Liver (tissue), 9 donors: ENCODE measurements around the gene MTARC2. TPM values are rescaled to one million over a fixed set of nuclear protein-coding genes. Genes with fewer than 3 reads are reported as not detected.
A peak's percentile ranks its signal among the peaks of the same experiment; 100 is the strongest.

Experiments
- DNase-seq: peaks from one replicate; pipeline ENCODE4 v3.0.0-alpha.2; 2017; ENCODE audit warnings: low spot score
- H3K27ac ChIP-seq, 2 donors: one replicate each; pipeline ENCODE4 v1.7.0; 2013; ENCODE audit warnings: inconsistent platforms in 2 of 2, low read length in 2 of 2, control low read depth in 1 of 2, low read depth in 1 of 2, mild to moderate bottlenecking in 1 of 2
- H3K27me3 ChIP-seq, 4 donors: one replicate each; pipeline versions ENCODE4 v1.6.1 to v1.7.0; 2013; ENCODE audit warnings: low read length in 3 of 4, inconsistent platforms in 1 of 4, mild to moderate bottlenecking in 1 of 4, moderate library complexity in 1 of 4; ENCODE audit not compliant: control insufficient read depth in 4 of 4, insufficient read depth in 4 of 4
- H3K36me3 ChIP-seq, 4 donors: one replicate each; pipeline versions ENCODE4 v1.6.1 to v1.7.0; 2013; ENCODE audit warnings: low read length in 3 of 4, mild to moderate bottlenecking in 3 of 4, low read depth in 1 of 4, moderate library complexity in 1 of 4; ENCODE audit not compliant: control insufficient read depth in 4 of 4, insufficient read depth in 3 of 4
- H3K4me1 ChIP-seq, 4 donors: one replicate each; pipeline versions ENCODE4 v1.6.1 to v1.7.0; 2013; ENCODE audit warnings: low read length in 3 of 4, mild to moderate bottlenecking in 3 of 4, moderate library complexity in 1 of 4; ENCODE audit not compliant: control insufficient read depth in 4 of 4, insufficient read depth in 4 of 4
- H3K4me3 ChIP-seq, 3 donors: one replicate each; pipeline versions ENCODE4 v1.6.1 to v1.7.0; 2013; ENCODE audit warnings: low read length in 3 of 3, control low read depth in 1 of 3, low read depth in 1 of 3, mild to moderate bottlenecking in 1 of 3
- H3K9ac ChIP-seq, 2 donors: one replicate each; pipeline ENCODE4 v1.7.0; 2013; ENCODE audit warnings: low read length in 2 of 2, mild to moderate bottlenecking in 2 of 2, moderate library complexity in 2 of 2, control low read depth in 1 of 2, low read depth in 1 of 2
- H3K9me3 ChIP-seq, 4 donors: one replicate each; pipeline versions ENCODE4 v1.6.1 to v1.7.0; 2013; ENCODE audit warnings: low read length in 3 of 4; ENCODE audit not compliant: control insufficient read depth in 4 of 4
- EGR1 ChIP-seq, 2 donors: IDR thresholded peaks; 2 replicates each; pipeline ENCODE4 v1.6.1; 2016 to 2018; ENCODE audit warnings: antibody characterized with exemption in 2 of 2, low read depth in 2 of 2
- FOXA1 ChIP-seq: IDR thresholded peaks from 2 replicates; pipeline ENCODE4 v1.6.1; 2016; ENCODE audit warnings: antibody characterized with exemption
- FOXA2 ChIP-seq: IDR thresholded peaks from 2 replicates; pipeline ENCODE4 v1.6.1; 2016; ENCODE audit warnings: antibody characterized with exemption
- GABPA ChIP-seq, 2 donors: IDR thresholded peaks in 1 of 2; conservative IDR thresholded peaks in 1 of 2; 2 replicates each; pipeline ENCODE4 v1.6.1; 2016; ENCODE audit warnings: antibody characterized with exemption in 2 of 2, mild to moderate bottlenecking in 1 of 2, moderate library complexity in 1 of 2
- HNF4A ChIP-seq, 2 donors: conservative IDR thresholded peaks; 2 replicates each; pipeline ENCODE4 v1.6.1; 2016; ENCODE audit warnings: antibody characterized with exemption in 2 of 2, mild to moderate bottlenecking in 2 of 2
- HNF4G ChIP-seq: IDR thresholded peaks from 2 replicates; pipeline ENCODE4 v1.6.1; 2016; ENCODE audit warnings: antibody characterized with exemption
- JUND ChIP-seq, 2 donors: IDR thresholded peaks; 2 replicates each; pipeline ENCODE4 v1.6.1; 2016; ENCODE audit warnings: antibody characterized with exemption in 2 of 2
- NR2F2 ChIP-seq: IDR thresholded peaks from 2 replicates; pipeline ENCODE4 v1.6.1; 2016; ENCODE audit warnings: antibody characterized with exemption
- RAD21 ChIP-seq, 2 donors: IDR thresholded peaks; 2 replicates each; pipeline ENCODE4 v1.6.1; 2016; ENCODE audit warnings: antibody characterized with exemption in 2 of 2, mild to moderate bottlenecking in 2 of 2
- RXRA ChIP-seq, 2 donors: IDR thresholded peaks; 2 replicates each; pipeline ENCODE4 v1.6.1; 2017 to 2018; ENCODE audit warnings: antibody characterized with exemption in 2 of 2, mild to moderate bottlenecking in 1 of 2
- SP1 ChIP-seq: IDR thresholded peaks from 2 replicates; pipeline ENCODE4 v1.6.1; 2018; ENCODE audit warnings: antibody characterized with exemption, mild to moderate bottlenecking
- TAF1 ChIP-seq: conservative IDR thresholded peaks from 2 replicates; pipeline ENCODE4 v1.6.1; 2016; ENCODE audit warnings: antibody characterized with exemption, mild to moderate bottlenecking
- YY1 ChIP-seq: IDR thresholded peaks from 2 replicates; pipeline ENCODE4 v1.6.1; 2016; ENCODE audit warnings: antibody characterized with exemption, mild to moderate bottlenecking
- WGBS: extraction: QIAGEN DNeasy Blood & Tissue Kit; methylation state at CpG from one replicate; pipeline ENCODE4 v1.1.7; 2013; 5-methylcytosine and 5-hydroxymethylcytosine counted together
- polyA plus RNA-seq, 2 donors: library from polyadenylated mRNA; stranded (reverse) in 1 of 2; unstranded in 1 of 2; fragments of 200-250 nt in 1 of 2; fragments of >200 nt in 1 of 2; fragmentation: Nextera tagmentation in 1 of 2; extraction: Ambion mirVana in 1 of 2; gene quantifications; one replicate each; pipeline versions ENCODE4 v1.2.1 to v1.2.3, GENCODE V29; 2013 to 2015
- total RNA-seq, 2 donors: library from RNA; depleted of rRNA; stranded (reverse); fragments of >200 nt; gene quantifications; one replicate each; pipeline ENCODE4 v1.2.3, GENCODE V29; 2014
- TF ChIP-seq, protein P1 (sequence below): IDR thresholded peaks from 2 replicates; pipeline ENCODE4 v1.6.1; 2016; ENCODE audit warnings: antibody characterized with exemption, mild to moderate bottlenecking
- TF ChIP-seq, protein P2 (sequence below): IDR thresholded peaks from 2 replicates; pipeline ENCODE4 v1.6.1; 2016; ENCODE audit warnings: antibody characterized with exemption
- TF ChIP-seq, protein P3 (sequence below): IDR thresholded peaks from 2 replicates; pipeline ENCODE4 v1.6.1; 2016; ENCODE audit warnings: antibody characterized with exemption
- TF ChIP-seq, protein P4 (sequence below): IDR thresholded peaks from 2 replicates; pipeline ENCODE4 v1.6.1; 2016; ENCODE audit warnings: antibody characterized with exemption
- TF ChIP-seq, protein P5 (sequence below): fragments of 150-350 bp; IDR thresholded peaks from 2 replicates; pipeline ENCODE4 v1.5.1; 2017; ENCODE audit warnings: improper control_type of control experiment, low read depth, low read length; ENCODE audit not compliant: missing input control
- donor health status: healthy.
- donor health status: healthy.
- donor health status: healthy.
- donor health status: healthy.
- donor health status: healthy.

Gene MTARC2
- total and polyA plus RNA-seq, 4 donors, result 24.9 to 96.1 (median 71.4) TPM

DNA sequence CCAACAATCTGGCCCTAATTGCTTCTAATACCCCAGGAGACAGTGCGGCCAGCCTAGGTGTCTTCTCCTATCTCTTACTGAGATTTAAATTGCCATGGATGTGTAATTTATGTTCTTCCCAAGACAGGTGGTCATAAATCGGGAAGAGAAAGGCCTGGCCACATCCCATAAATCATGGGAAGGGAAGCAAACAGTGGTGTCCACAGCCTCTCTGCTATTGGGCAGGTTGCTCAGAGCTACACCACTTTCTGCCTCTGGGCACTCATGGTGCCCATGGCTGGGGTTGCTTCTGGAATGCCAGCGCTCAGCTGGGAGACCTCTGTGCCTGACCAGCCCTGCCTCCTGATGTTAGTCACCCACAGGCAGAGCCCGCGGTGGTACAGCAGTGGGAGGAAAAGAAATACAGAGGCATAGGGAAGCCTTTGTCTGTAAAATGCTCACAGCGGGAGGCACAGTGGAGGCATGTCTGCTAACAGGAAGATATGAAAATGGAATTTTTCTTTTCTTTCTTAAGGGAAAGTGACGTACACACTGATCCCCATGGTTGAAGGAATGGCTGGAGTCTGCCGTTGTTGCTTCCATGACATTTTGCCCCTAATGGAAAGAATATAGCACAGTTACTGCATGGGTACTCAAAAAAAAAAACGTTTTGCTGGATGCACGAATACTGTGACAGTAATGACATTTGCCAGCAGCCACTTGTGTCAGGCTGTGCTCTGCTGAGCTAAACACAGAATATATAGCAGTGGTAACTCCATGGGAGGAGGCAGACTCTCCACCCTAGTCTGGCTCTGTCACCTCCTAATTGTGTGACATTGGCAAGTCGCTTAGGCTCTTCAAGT lies 60.4 kb downstream of the MTARC2 start:
- H3K27ac ChIP-seq, result peak overlapping the region in 1 of 2 donors; percentile 87
- H3K4me3 ChIP-seq, result no peak overlapping the region
- TF ChIP-seq RAD21 (IDR thresholded peaks at IDR 0.05) (no peak), TAF1 (no peak), NR2F2 (no peak), JUND (IDR thresholded peaks at IDR 0.05) (no peak), HNF4A (conservative IDR thresholded peaks at IDR 0.05) (no peak), SP1 (no peak), GABPA (IDR thresholded peaks at IDR 0.05 in 1 of 2, conservative IDR thresholded peaks at IDR 0.05 in 1 of 2) (no peak), YY1 (no peak), HNF4G (no peak), FOXA1 (no peak), RXRA (IDR thresholded peaks at IDR 0.05) (no peak), EGR1 (IDR thresholded peaks at IDR 0.05; ENCODE audit: low read depth in 2 of 2) (no peak), FOXA2 (no peak)
- TF ChIP-seq, protein P1, sequence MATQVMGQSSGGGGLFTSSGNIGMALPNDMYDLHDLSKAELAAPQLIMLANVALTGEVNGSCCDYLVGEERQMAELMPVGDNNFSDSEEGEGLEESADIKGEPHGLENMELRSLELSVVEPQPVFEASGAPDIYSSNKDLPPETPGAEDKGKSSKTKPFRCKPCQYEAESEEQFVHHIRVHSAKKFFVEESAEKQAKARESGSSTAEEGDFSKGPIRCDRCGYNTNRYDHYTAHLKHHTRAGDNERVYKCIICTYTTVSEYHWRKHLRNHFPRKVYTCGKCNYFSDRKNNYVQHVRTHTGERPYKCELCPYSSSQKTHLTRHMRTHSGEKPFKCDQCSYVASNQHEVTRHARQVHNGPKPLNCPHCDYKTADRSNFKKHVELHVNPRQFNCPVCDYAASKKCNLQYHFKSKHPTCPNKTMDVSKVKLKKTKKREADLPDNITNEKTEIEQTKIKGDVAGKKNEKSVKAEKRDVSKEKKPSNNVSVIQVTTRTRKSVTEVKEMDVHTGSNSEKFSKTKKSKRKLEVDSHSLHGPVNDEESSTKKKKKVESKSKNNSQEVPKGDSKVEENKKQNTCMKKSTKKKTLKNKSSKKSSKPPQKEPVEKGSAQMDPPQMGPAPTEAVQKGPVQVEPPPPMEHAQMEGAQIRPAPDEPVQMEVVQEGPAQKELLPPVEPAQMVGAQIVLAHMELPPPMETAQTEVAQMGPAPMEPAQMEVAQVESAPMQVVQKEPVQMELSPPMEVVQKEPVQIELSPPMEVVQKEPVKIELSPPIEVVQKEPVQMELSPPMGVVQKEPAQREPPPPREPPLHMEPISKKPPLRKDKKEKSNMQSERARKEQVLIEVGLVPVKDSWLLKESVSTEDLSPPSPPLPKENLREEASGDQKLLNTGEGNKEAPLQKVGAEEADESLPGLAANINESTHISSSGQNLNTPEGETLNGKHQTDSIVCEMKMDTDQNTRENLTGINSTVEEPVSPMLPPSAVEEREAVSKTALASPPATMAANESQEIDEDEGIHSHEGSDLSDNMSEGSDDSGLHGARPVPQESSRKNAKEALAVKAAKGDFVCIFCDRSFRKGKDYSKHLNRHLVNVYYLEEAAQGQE, result no peak
- TF ChIP-seq, protein P2, sequence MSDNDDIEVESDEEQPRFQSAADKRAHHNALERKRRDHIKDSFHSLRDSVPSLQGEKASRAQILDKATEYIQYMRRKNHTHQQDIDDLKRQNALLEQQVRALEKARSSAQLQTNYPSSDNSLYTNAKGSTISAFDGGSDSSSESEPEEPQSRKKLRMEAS, result no peak
- TF ChIP-seq, protein P3, sequence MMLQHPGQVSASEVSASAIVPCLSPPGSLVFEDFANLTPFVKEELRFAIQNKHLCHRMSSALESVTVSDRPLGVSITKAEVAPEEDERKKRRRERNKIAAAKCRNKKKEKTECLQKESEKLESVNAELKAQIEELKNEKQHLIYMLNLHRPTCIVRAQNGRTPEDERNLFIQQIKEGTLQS, result no peak
- TF ChIP-seq, protein P4, sequence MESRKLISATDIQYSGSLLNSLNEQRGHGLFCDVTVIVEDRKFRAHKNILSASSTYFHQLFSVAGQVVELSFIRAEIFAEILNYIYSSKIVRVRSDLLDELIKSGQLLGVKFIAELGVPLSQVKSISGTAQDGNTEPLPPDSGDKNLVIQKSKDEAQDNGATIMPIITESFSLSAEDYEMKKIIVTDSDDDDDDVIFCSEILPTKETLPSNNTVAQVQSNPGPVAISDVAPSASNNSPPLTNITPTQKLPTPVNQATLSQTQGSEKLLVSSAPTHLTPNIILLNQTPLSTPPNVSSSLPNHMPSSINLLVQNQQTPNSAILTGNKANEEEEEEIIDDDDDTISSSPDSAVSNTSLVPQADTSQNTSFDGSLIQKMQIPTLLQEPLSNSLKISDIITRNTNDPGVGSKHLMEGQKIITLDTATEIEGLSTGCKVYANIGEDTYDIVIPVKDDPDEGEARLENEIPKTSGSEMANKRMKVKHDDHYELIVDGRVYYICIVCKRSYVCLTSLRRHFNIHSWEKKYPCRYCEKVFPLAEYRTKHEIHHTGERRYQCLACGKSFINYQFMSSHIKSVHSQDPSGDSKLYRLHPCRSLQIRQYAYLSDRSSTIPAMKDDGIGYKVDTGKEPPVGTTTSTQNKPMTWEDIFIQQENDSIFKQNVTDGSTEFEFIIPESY, result no peak
- TF ChIP-seq, protein P5, sequence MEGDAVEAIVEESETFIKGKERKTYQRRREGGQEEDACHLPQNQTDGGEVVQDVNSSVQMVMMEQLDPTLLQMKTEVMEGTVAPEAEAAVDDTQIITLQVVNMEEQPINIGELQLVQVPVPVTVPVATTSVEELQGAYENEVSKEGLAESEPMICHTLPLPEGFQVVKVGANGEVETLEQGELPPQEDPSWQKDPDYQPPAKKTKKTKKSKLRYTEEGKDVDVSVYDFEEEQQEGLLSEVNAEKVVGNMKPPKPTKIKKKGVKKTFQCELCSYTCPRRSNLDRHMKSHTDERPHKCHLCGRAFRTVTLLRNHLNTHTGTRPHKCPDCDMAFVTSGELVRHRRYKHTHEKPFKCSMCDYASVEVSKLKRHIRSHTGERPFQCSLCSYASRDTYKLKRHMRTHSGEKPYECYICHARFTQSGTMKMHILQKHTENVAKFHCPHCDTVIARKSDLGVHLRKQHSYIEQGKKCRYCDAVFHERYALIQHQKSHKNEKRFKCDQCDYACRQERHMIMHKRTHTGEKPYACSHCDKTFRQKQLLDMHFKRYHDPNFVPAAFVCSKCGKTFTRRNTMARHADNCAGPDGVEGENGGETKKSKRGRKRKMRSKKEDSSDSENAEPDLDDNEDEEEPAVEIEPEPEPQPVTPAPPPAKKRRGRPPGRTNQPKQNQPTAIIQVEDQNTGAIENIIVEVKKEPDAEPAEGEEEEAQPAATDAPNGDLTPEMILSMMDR, result no peak
- no peaks in the 10 kb centered on the region for H3K27me3 ChIP-seq
- peaks cover 0 to 27% (median 13%) of the 10 kb centered on the region in 4 donors for H3K4me1 ChIP-seq
- peaks cover 2 to 7% (median 5%) of the 10 kb centered on the region in 4 donors for H3K36me3 ChIP-seq
- DNase-seq, result peak; percentile 6
- H3K9ac ChIP-seq, result no peak overlapping the region
- 87% methylated on average over 11 of the region's 11 CpGs for WGBS
- H3K9me3 ChIP-seq, result no peaks in the 10 kb centered on the region
